Measurements from ENCODE around the gene CLEC5A.
A peak's percentile ranks its signal among the peaks of the same experiment; 100 is the strongest.
"Not testable (repeated sequence)": the region's sequence is repeated elsewhere in the genome, so short reads cannot be mapped to it uniquely, and the experiment has no call there.

Gene CLEC5A

DNA sequence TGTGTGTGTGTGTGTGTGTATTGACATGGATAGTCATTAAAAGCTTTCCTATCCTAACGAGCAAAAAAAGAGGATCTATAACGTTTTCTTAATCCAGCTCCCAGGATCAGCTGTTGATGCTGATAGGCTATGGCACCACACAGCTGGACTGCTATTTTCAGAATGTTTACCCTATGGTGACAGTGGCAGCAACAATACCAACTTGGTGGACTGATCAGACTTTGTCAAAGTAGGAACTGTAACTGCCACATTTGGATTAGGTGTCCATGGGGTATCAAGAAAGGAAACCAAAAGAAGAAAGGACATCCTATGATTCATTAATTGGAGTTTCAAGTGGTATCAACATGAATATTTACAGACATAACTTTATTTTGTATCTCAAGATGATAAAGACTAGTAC is 2.7 kb upstream of the CLEC5A start:
- DNase-seq (ENCODE audit: low spot score) (no peak), FAIRE-seq (no peak)

DNA sequence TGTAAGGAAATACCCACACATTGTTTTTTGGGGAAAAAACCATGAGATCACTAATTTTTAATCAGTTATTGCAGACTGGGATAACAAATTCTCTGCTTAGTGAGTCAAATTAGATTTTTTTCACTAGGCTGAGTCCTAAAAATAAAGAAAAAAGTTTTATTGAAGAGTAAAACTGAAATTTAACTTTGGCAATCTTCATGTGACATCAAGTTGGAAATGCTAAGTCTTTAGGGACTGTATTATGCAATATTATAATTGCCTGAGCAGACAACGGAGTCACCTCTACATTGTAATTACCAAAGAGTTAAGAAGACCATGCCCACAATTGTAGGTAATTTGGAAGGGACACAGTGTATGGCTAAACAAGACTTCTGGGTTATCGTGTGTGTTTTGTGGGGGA is 2.2 kb upstream of the CLEC5A start:
- no peak for FAIRE-seq
- no peak for DNase-seq (ENCODE audit: low spot score)

DNA sequence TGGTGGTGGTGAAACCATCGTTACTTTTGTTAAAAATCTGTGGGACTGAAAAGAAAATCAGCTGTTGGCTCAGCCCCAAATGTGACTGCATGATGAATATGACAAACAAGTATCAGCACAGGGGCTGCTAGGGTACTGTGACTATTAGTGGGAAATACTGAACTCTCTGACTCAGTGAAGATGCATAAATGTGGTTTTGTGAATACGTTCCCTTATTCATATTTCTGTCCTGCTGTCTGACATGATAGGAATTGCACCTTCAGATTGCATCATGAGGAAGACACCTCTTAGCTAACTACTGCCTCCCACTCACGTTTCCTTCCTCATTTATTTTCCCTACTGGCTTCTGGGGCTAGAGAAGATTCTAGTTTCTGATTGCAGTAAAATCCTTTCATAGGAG is 1.4 kb downstream of the CLEC5A start:
- no peak for DNase-seq (ENCODE audit: low spot score)
- no peak for FAIRE-seq

DNA sequence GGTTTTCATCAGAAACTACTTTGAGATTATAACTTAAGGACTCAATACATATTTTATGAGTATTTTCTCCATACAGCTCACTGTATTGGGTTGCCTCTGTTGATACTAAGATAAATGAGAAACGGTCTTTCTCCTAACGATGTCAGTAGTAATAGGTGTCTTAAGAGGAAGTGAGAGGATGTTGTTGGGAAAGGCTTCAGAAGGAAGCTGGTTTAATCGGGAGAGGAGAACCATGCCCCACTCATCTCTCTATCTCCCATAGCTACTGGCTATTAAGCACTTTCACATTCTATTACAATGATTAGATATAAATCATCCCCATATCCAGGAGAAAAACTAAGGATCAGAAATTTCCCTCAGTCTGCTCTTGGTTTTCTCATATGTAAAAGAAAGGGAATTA is 2.0 kb downstream of the CLEC5A start:
- no peak for FAIRE-seq
- no peak for DNase-seq (ENCODE audit: low spot score)

DNA sequence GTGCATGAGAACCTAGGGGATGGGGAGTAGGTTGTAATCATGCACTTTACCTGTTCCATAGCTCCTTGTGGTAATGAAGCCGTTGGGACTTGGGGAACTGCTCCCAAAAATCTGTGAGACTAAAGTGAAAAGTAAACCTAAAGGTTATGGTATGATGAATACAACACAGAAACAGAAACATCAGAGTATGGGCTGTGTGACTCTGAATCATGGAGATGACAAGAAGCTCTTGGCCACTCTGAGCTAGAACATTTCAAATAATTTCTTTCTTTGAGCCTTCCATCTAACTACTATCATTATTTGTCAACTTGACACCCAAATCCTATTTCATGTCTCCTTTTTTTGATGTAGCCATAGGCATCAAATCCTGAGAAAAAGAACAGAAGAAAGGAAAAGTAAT is 2.9 kb downstream of the CLEC5A start:
- DNase-seq (ENCODE audit: low spot score) (no peak), FAIRE-seq (no peak)

GRCh38 chr7:141941075-141941474 is 5.7 kb downstream of the CLEC5A start:
- DNase-seq (ENCODE audit: low spot score): no peak
- FAIRE-seq: no peak

GRCh38 chr7:141930211-141930610 is 16.6 kb downstream of the CLEC5A start:
- DNase-seq (ENCODE audit: low spot score) (no peak), FAIRE-seq (no peak)

GRCh38 chr7:141928845-141929195 is 18.0 kb downstream of the CLEC5A start:
- DNase-seq (ENCODE audit: low spot score): no peak
- FAIRE-seq: no peak

GRCh38 chr7:141928146-141928844 is 18.5 kb downstream of the CLEC5A start:
- DNase-seq (ENCODE audit: low spot score): no peak
- FAIRE-seq: no peak

GRCh38 chr7:141920281-141920680 is 26.5 kb downstream of the CLEC5A start:
- FAIRE-seq: no peak
- DNase-seq (ENCODE audit: low spot score): no peak

DNA sequence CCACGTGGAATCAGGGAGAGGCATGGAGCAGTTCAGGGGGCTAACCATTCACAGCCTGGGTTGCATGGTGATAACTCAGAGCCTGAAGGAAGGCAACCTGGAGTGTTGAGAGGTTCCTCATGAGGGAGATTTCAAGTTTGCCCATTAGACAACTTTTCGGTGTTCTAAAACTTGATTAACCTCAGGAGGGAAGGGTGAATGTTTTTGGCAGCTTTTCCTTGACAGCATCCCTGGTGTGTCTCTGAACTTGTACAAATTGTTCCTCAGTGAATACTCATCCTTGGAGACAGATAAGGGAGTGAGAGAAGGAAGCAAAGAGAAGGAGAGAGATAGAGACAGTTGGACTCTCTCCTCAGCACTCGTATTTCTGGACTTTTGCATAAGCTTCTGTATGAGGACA is 30.7 kb downstream of the CLEC5A start, which contains the start of gene OR9A4:
Gene OR9A4 (plus strand): TSS at position 301 of the 400 bp plus-strand sequence. CDS start 2,477 bp downstream, outside the sequence.
- no peak for FAIRE-seq
- no peak for DNase-seq (ENCODE audit: low spot score)

- no peak for FAIRE-seq
- peak; percentile 21 for DNase-seq (ENCODE audit: low spot score)
Measured at GRCh38 chr7:141915565-141915964, 31.2 kb downstream of the CLEC5A start.

DNA sequence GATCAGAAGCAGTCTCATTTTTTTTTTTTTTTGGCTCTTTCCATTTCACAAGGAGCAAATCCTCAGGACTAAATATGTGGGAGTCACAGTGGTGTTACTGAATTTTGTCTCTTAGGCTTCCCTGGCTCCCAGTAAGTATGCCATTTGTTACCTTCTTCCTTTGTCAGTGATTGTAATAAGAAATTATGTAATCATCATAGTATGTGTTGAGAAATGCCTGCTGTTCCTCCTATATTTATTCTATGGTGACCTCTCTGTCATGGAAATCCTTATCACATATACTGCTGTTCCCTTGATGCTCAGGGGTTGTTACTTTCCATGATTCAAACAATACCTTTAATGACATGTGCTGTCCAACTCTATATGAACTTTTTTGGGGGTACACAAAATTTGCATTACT is 35.4 kb downstream of the CLEC5A start:
- no peak for DNase-seq (ENCODE audit: low spot score)
- no peak for FAIRE-seq

DNA sequence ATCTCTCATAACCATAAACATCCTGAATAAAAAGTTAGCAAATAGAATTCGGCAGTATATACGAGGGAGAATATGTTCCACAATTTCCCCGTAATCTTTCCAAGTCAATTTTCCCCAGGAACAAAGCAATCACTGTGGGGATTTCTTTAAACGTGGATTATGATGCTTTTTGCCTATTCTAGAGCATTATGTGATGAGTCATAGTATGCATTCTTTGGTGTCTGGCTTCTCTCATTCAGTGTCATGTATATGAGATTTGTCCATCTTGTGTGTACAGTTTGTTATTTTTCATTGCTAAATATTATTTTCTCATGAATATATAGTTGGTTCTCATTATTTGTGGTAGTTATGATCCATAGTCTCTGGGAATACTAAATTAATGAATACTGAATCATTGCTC is 40.5 kb downstream of the CLEC5A start:
- DNase-seq (ENCODE audit: low spot score) (no peak), FAIRE-seq (no peak)

DNA sequence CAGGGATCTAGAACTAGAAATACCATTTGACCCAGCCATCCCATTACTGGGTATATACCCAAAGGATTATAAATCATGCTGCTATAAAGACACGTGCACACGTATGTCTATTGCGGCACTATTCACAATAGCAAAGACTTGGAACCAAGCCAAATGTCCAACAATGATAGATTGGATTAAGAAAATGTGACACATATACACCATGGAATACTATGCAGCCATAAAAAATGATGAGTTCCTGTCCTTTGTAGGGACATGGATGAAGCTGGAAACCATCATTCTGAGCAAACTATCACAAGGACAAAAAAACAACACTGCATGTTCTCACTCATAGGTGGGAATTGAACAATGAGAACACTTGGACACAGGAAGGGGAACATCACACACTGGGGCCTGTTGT is 47.4 kb downstream of the CLEC5A start:
- not testable (repeated sequence) for FAIRE-seq; DNase-seq (ENCODE audit: low spot score)

DNA sequence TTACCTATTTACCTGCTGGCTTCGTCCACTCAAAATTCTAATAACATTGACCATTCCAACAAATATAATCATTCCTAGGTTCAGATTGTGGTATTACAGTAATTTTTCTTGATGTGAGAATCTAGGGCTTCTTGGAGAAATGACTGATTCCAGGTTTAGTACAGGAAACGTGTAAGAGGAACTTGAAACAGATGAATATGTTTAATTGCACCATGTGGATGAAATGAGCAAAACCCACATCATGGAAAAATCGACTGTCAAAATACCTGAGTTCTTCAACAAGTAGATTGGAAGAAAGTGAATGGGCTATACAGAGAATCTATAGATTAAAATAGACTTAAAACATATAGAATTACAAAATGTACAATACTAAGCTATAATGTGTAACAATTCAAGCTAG is 55.4 kb downstream of the CLEC5A start:
- DNase-seq (ENCODE audit: low spot score) (no peak), FAIRE-seq (no peak)

GRCh38 chr7:141889321-141889720 is 57.5 kb downstream of the CLEC5A start:
- DNase-seq (ENCODE audit: low spot score) (no peak), FAIRE-seq (no peak)

DNA sequence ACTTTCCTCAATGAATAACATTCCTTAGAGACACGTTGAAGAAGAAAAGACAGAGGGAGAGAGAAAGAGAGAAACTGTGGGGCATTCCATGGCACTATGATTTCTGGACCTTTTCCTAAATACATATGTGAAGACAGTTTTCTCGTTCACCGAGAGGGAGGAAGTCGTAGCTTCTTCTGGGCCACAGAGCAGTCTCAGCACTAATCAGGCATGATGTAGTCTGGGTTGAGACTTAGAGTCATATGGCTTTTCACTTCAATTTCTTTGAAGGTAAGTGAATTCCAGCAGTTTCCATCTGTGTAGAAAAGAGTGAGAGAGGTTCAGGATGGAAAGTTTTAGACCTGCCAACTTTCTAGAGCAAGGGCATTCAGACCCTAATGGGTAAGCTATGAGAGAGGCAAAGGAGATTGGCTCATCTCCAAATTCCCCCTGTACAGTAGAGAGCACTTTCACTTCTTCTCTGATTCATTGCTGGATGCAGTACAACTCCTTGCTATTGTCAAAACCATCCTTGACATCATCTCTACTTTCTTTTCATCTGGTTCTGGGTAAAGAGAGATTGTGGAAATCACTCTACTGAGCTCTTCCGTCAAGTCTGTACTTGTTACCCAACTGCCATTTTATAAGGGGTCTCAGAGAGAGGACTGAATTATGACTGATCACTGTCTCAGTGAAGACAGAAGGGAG is 62.1 kb downstream of the CLEC5A start:
- FAIRE-seq (no peak), DNase-seq (ENCODE audit: low spot score) (no peak)

DNA sequence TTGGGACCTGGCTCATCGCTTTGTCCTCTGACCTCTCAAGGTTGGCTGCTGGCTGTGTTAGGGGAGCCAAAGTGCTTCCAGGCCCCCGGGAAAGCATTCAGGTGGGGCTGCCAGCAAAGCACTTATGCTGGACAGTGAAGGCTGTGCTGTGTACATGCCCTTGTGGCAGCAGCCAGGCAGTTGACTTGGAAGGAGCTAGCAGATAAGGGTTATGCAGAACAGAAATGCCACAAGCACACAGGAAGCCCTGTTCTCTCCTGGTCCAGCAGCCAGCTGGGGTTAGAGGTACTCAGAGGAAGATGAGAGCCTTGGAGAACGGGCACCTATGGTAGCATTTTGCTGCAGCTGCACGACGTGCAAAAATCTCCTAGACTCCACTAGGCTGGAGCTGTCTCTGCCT is 65.8 kb downstream of the CLEC5A start:
- DNase-seq (ENCODE audit: low spot score): no peak
- no peak for FAIRE-seq

DNA sequence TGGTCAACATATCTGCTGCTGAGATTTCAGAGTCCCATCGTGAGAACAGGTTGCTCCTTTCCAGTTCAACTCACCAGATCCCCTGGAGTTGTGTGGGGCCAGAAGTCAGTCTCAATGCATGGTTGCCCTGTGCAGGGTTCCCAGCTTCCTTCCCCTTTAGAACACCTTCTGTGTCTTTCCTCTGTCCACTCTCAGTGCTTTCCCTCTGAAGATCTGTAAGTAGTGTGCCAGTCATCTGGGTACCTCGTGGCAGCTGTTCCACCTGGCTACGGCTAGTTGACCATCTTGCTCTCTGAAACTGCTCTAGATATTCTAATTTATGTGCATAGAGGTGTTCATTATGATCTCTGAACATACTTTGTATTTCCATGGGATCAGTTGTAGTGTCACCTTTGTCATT is 69.4 kb downstream of the CLEC5A start:
- FAIRE-seq (no peak), DNase-seq (ENCODE audit: low spot score) (no peak)

All from urothelium cell line (cell line).